Adrenal gland (tissue), 12 donors: Measurements from ENCODE around the gene PRSS22. TPM values are rescaled to one million over a fixed set of nuclear protein-coding genes. Genes with fewer than 3 reads are reported as not detected.

Experiments
- DNase-seq, 7 donors: peaks; one replicate each; pipeline ENCODE4 v3.0.0-alpha.2; 2019 to 2020
- H3K27ac ChIP-seq, 5 donors: fragments of 200-600 bp; sonication (generic) in 4 of 5; 1 replicate in 3 of 5; 2 replicates in 2 of 5; pipeline versions ENCODE4 v1.5.1 to v1.8.0; 2016 to 2020; ENCODE audit warnings: mild to moderate bottlenecking in 1 of 5
- H3K27me3 ChIP-seq: fragments of 200-600 bp; 2 replicates; pipeline ENCODE4 v1.8.0; 2021
- H3K36me3 ChIP-seq, 2 donors: fragments of 200-600 bp; replicated peaks in 1 of 2; 1 replicate in 1 of 2; 2 replicates in 1 of 2; pipeline versions ENCODE4 v1.5.1 to v1.8.0; 2018 to 2022
- H3K4me1 ChIP-seq, 2 donors: fragments of 200-600 bp; replicated peaks in 1 of 2; 1 replicate in 1 of 2; 2 replicates in 1 of 2; pipeline versions ENCODE4 v1.5.1 to v1.8.0; 2018 to 2021
- H3K4me3 ChIP-seq, 4 donors: fragments of 200-600 bp; sonication (generic) in 3 of 4; one replicate each; pipeline ENCODE4 v1.5.1; 2016 to 2018
- H3K9me3 ChIP-seq, 3 donors: fragments of 200-600 bp; sonication (generic) in 1 of 3; replicated peaks in 1 of 3; 1 replicate in 2 of 3; 2 replicates in 1 of 3; pipeline versions ENCODE4 v1.5.1 to v1.8.0; 2016 to 2021
- CTCF ChIP-seq, 6 experiments: fragments of 450-650 bp in 4 of 6; fragments of 200-600 bp in 2 of 6; sonication (generic) in 1 of 6; IDR thresholded peaks; 1 replicate in 5 of 6; 2 replicates in 1 of 6; pipeline versions ENCODE4 v1.5.1 to v1.8.0; 2016 to 2021; ENCODE audit warnings: antibody characterized with exemption in 6 of 6, mild to moderate bottlenecking in 2 of 6, moderate library complexity in 1 of 6
- POLR2A ChIP-seq, 2 donors: fragments of 450-650 bp; IDR thresholded peaks; one replicate each; pipeline ENCODE4 v1.6.1; 2017; ENCODE audit warnings: antibody characterized with exemption in 2 of 2, mild to moderate bottlenecking in 2 of 2, moderate library complexity in 1 of 2
- WGBS, 4 donors: extraction: QIAGEN DNeasy Blood & Tissue Kit in 2 of 4; methylation state at CpG; one replicate each; pipeline versions ENCODE4 v1.1.5 to v1.1.7; 2013 to 2017; 5-methylcytosine and 5-hydroxymethylcytosine counted together
- intact Hi-C, 2 donors: fragments of 100-400 bp; cut with DNase I; formaldehyde crosslinking; loops; one replicate each; pipeline versions ENCODE4 v1.14.1 to v1.15.0; 2022 to 2023
- polyA plus RNA-seq, 3 donors: library from polyadenylated mRNA; stranded (reverse); fragments of 200-250 nt in 2 of 3; fragments of 350-450 nt in 1 of 3; fragmentation: Illumina TruSeq in 1 of 3; extraction: RNeasy Lipid Tissue Mini Kit (QIAGEN cat#74804) in 1 of 3; gene quantifications; one replicate each; pipeline ENCODE4 v1.2.3, GENCODE V29; 2013 to 2014
- total RNA-seq, 9 donors: library from RNA; depleted of rRNA in 4 of 9; stranded (reverse); fragments of >200 nt in 4 of 9; fragments of 120-200 nt in 1 of 9; fragmentation: NEBNext Ultra II Directional in 1 of 9; extraction: Animal tissue kit (Norgen Biotek cat#: 25700) in 1 of 9; gene quantifications; one replicate each; pipeline versions ENCODE4 v1.1.0 to v1.2.4, GENCODE V29; 2013 to 2023
- donor health status: healthy with polysubstance abuse.
- donor health status: Bipolar disorder and iron deficiency.
- donor health status: DM: yes; HTN: yes; CAD: no.
- donor health status: DM: no; HTN: no; CAD: no.
- donor health status: DM: no; HTN: no; CAD: no.
- donor health status: DM: yes; HTN: yes; CAD: no.

PRSS22 gene
- total and polyA plus RNA-seq, 12 donors = 0.07 to 0.41 (median 0.32) TPM; not detected in 9

- Histone ChIP-seq H3K9me3 (no peaks in the 10 kb centered on the region), H3K36me3 (no peaks in the 10 kb centered on the region), H3K27me3 (peaks cover 3% of the 10 kb centered on the region), H3K4me3 (no peak overlapping the region), H3K4me1 (no peaks in the 10 kb centered on the region), H3K27ac (no peak overlapping the region)
- 67 to 92% (median 75%) methylated on average over 4 to 5 of the region's 5 CpGs for WGBS, 4 donors
- TF ChIP-seq CTCF (IDR thresholded peaks at IDR 0.05) (no peak), POLR2A (IDR thresholded peaks at IDR 0.05) (no peak)
- intact Hi-C loops = loop anchor here in 1 of 2 donors (10.0 kb wide), 1 partner anchor 269 kb away; no protein-coding TSS in a partner anchor
- no peak for DNase-seq
Observed at GRCh38 chr16:2806286-2806685, 51.7 kb downstream of the PRSS22 start.

GRCh38 chr16:2804728-2805127 is 53.2 kb downstream of the PRSS22 start:
- TF ChIP-seq CTCF (IDR thresholded peaks at IDR 0.05) = no peak
- no peak for TF ChIP-seq POLR2A (IDR thresholded peaks at IDR 0.05)
- Histone ChIP-seq H3K36me3 (no peaks in the 10 kb centered on the region), H3K4me1 (no peaks in the 10 kb centered on the region), H3K9me3 (no peaks in the 10 kb centered on the region), H3K4me3 (no peak overlapping the region), H3K27me3 (peaks cover 3% of the 10 kb centered on the region), H3K27ac (no peak overlapping the region)
- WGBS, 4 donors = 75 to 89% (median 87%) methylated on average over 4 of the region's 4 CpGs; no CpG with 5 or more reads in 1 of the 4 donors
- intact Hi-C loops = loop anchor here in 1 of 2 donors (10.0 kb wide), 1 partner anchor 270 kb away; no protein-coding TSS in a partner anchor
- no peak for DNase-seq

- intact Hi-C loops = loop anchor here in 1 of 2 donors (10.0 kb wide), 1 partner anchor 271 kb away; no protein-coding TSS in a partner anchor
- H3K27ac ChIP-seq = no peak overlapping the region
- peaks cover 7% of the 10 kb centered on the region for H3K27me3 ChIP-seq
- no peak overlapping the region for H3K4me3 ChIP-seq
- 84 to 88% (median 86%) methylated on average over 3 of the region's 3 CpGs for WGBS, 4 donors
- TF ChIP-seq POLR2A (IDR thresholded peaks at IDR 0.05) = no peak
- no peak for TF ChIP-seq CTCF (IDR thresholded peaks at IDR 0.05)
- no peaks in the 10 kb centered on the region for H3K4me1 ChIP-seq
- no peak for DNase-seq
- H3K36me3 ChIP-seq = no peaks in the 10 kb centered on the region
- no peaks in the 10 kb centered on the region for H3K9me3 ChIP-seq
Observed at GRCh38 chr16:2803545-2804195, 54.3 kb downstream of the PRSS22 start.

Other genes with a start within 250 kb of the PRSS22 start
- 10 to 100 TPM; 14.0 to 81.5 (median 18.8) TPM for gene KCTD5, start 175.6 kb downstream of the PRSS22 start, total RNA-seq
- gene KCTD5, start 175.6 kb downstream of the PRSS22 start, polyA plus RNA-seq = 10 to 100 TPM; 11.0 to 21.8 (median 13.4) TPM
- gene PRSS27, start 137.9 kb downstream of the PRSS22 start, total RNA-seq = 1 to 10 TPM in 5 of 9 donors, under 1 TPM in 3, not detected in 1; 0.33 to 2.1 (median 1.4) TPM
- gene PRSS27, start 137.9 kb downstream of the PRSS22 start, polyA plus RNA-seq = 1 to 10 TPM in 2 of 3 donors, not detected in 1; 2.6 to 2.7 TPM
- gene SRRM2, start 105.5 kb downstream of the PRSS22 start, total RNA-seq = 100 to 1,000 TPM in 8 of 9 donors, 10 to 100 TPM in 1; 81.7 to 848 (median 294) TPM
- 1,000 to 10,000 TPM in 1 of 3 donors, 100 to 1,000 TPM in 2; 289 to 3,120 (median 744) TPM for gene SRRM2, start 105.5 kb downstream of the PRSS22 start, polyA plus RNA-seq
- gene ELOB, start 80.9 kb downstream of the PRSS22 start, total RNA-seq = 100 to 1,000 TPM in 8 of 9 donors, 10 to 100 TPM in 1; 98.2 to 730 (median 323) TPM
- 1,000 to 10,000 TPM in 1 of 3 donors, 100 to 1,000 TPM in 1, 10 to 100 TPM in 1; 72.7 to 1,030 (median 891) TPM for gene ELOB, start 80.9 kb downstream of the PRSS22 start, polyA plus RNA-seq
- gene PRSS33, start 70.6 kb downstream of the PRSS22 start, total RNA-seq = not detected
- not detected for gene PRSS33, start 70.6 kb downstream of the PRSS22 start, polyA plus RNA-seq
- not detected for gene PRSS41, start 59.7 kb downstream of the PRSS22 start, total RNA-seq
- not detected for gene PRSS41, start 59.7 kb downstream of the PRSS22 start, polyA plus RNA-seq
- gene PRSS21, start 40.9 kb downstream of the PRSS22 start, total RNA-seq = under 1 TPM in 3 of 9 donors, not detected in 6; 0.72 to 0.88 (median 0.83) TPM
- gene PRSS21, start 40.9 kb downstream of the PRSS22 start, polyA plus RNA-seq = 1 to 10 TPM in 1 of 3 donors, under 1 TPM in 2; 0.20 to 2.6 (median 0.98) TPM
- gene ZG16B, start 27.9 kb downstream of the PRSS22 start, total RNA-seq = 100 to 1,000 TPM in 1 of 9 donors, 1 to 10 TPM in 3, under 1 TPM in 3, not detected in 2; 0.41 to 119 (median 1.2) TPM
- under 1 TPM in 2 of 3 donors, not detected in 1; 0.35 to 0.81 TPM for gene ZG16B, start 27.9 kb downstream of the PRSS22 start, polyA plus RNA-seq
- gene FLYWCH2, start 25.0 kb upstream of the PRSS22 start, total RNA-seq = 100 to 1,000 TPM in 4 of 9 donors, 10 to 100 TPM in 5; 28.8 to 232 (median 69.9) TPM
- gene FLYWCH2, start 25.0 kb upstream of the PRSS22 start, polyA plus RNA-seq = 10 to 100 TPM; 16.7 to 87.1 (median 49.5) TPM
- gene FLYWCH1, start 53.8 kb upstream of the PRSS22 start, total RNA-seq = 10 to 100 TPM; 13.6 to 89.8 (median 46.4) TPM
- gene FLYWCH1, start 53.8 kb upstream of the PRSS22 start, polyA plus RNA-seq = 10 to 100 TPM in 2 of 3 donors, 1 to 10 TPM in 1; 3.3 to 79.7 (median 55.6) TPM
- gene KREMEN2, start 106.1 kb upstream of the PRSS22 start, total RNA-seq = not detected
- not detected for gene KREMEN2, start 106.1 kb upstream of the PRSS22 start, polyA plus RNA-seq
- gene PAQR4, start 111.2 kb upstream of the PRSS22 start, total RNA-seq = 10 to 100 TPM in 7 of 9 donors, 1 to 10 TPM in 2; 7.4 to 17.0 (median 13.2) TPM
- gene PAQR4, start 111.2 kb upstream of the PRSS22 start, polyA plus RNA-seq = 10 to 100 TPM in 1 of 3 donors, 1 to 10 TPM in 2; 4.1 to 14.6 (median 8.1) TPM
- gene PKMYT1, start 122.3 kb upstream of the PRSS22 start, total RNA-seq = 1 to 10 TPM in 8 of 9 donors, under 1 TPM in 1; 0.46 to 7.0 (median 2.9) TPM
- gene PKMYT1, start 122.3 kb upstream of the PRSS22 start, polyA plus RNA-seq = 1 to 10 TPM; 1.0 to 3.7 (median 2.0) TPM
- gene CLDN9, start 154.8 kb upstream of the PRSS22 start, total RNA-seq = under 1 TPM in 2 of 9 donors, not detected in 7; 0.28 to 0.31 TPM
- 1 to 10 TPM in 1 of 3 donors, under 1 TPM in 1, not detected in 1; 0.34 to 1.4 TPM for gene CLDN9, start 154.8 kb upstream of the PRSS22 start, polyA plus RNA-seq
- under 1 TPM in 2 of 9 donors, not detected in 7; 0.46 to 0.47 TPM for gene CLDN6, start 160.0 kb upstream of the PRSS22 start, total RNA-seq
- gene CLDN6, start 160.0 kb upstream of the PRSS22 start, polyA plus RNA-seq = not detected
- 100 to 1,000 TPM in 2 of 9 donors, 10 to 100 TPM in 6, 1 to 10 TPM in 1; 8.8 to 175 (median 42.5) TPM for gene TNFRSF12A, start 162.2 kb upstream of the PRSS22 start, total RNA-seq
- 100 to 1,000 TPM in 1 of 3 donors, 10 to 100 TPM in 2; 41.8 to 124 (median 60.9) TPM for gene TNFRSF12A, start 162.2 kb upstream of the PRSS22 start, polyA plus RNA-seq
- 100 to 1,000 TPM in 1 of 9 donors, 10 to 100 TPM in 8; 35.4 to 138 (median 62.7) TPM for gene HCFC1R1, start 165.8 kb upstream of the PRSS22 start, total RNA-seq
- gene HCFC1R1, start 165.8 kb upstream of the PRSS22 start, polyA plus RNA-seq = 100 to 1,000 TPM in 2 of 3 donors, 10 to 100 TPM in 1; 29.7 to 609 (median 462) TPM
- gene THOC6, start 165.9 kb upstream of the PRSS22 start, total RNA-seq = 10 to 100 TPM; 14.9 to 24.3 (median 17.3) TPM
- 100 to 1,000 TPM in 1 of 3 donors, 10 to 100 TPM in 1, 1 to 10 TPM in 1; 9.0 to 107 (median 78.6) TPM for gene THOC6, start 165.9 kb upstream of the PRSS22 start, polyA plus RNA-seq
- gene BICDL2, start 178.8 kb upstream of the PRSS22 start, total RNA-seq = under 1 TPM in 2 of 9 donors, not detected in 7; 0.14 to 0.31 TPM
- under 1 TPM in 2 of 3 donors, not detected in 1; 0.20 to 0.24 TPM for gene BICDL2, start 178.8 kb upstream of the PRSS22 start, polyA plus RNA-seq
- gene MMP25, start 188.4 kb upstream of the PRSS22 start, total RNA-seq = under 1 TPM in 8 of 9 donors, not detected in 1; 0.11 to 0.65 (median 0.35) TPM
- gene MMP25, start 188.4 kb upstream of the PRSS22 start, polyA plus RNA-seq = 1 to 10 TPM in 1 of 3 donors, under 1 TPM in 2; 0.09 to 3.1 (median 0.47) TPM
- 100 to 1,000 TPM in 1 of 9 donors, 10 to 100 TPM in 6, 1 to 10 TPM in 2; 3.9 to 106 (median 22.0) TPM for gene IL32, start 207.5 kb upstream of the PRSS22 start, total RNA-seq
- gene IL32, start 207.5 kb upstream of the PRSS22 start, polyA plus RNA-seq = 100 to 1,000 TPM in 2 of 3 donors, 10 to 100 TPM in 1; 19.9 to 127 (median 118) TPM
- under 1 TPM in 3 of 9 donors, not detected in 6; 0.11 to 0.50 (median 0.15) TPM for gene ZSCAN10, start 241.1 kb upstream of the PRSS22 start, total RNA-seq
- gene ZSCAN10, start 241.1 kb upstream of the PRSS22 start, polyA plus RNA-seq = under 1 TPM in 1 of 3 donors, not detected in 2; 0.13 TPM